Measurements from ENCODE around the gene RAB7B. TPM values are rescaled to one million over a fixed set of nuclear protein-coding genes. Genes with fewer than 3 reads are reported as not detected.

Gene RAB7B
- total and polyA plus RNA-seq, 4 donors = 1.7 to 11.4 (median 5.2) TPM

DNA sequence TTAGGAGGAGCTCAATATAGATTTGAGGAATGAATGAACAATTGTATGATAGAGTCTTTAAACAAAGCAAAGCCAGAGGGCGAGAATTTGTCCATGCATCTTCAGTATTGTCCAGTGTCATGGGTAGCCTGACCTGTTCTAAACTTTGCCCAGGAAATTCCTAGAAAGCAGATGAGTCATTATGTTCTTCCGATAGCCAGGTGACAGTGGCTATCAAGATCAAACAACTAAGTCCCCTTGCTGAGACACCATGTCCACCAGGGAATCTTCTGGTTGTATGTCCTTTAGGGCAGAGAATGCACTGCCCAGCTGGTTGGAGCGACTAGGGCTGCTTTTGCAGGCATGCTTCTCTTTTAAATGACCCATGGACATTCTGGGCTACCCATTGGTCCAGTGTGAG lies 58.1 kb downstream of the RAB7B start:
- no peaks in the 10 kb centered on the region for H3K9me3 ChIP-seq (ENCODE audit: control insufficient read depth, low read length)
- no peak overlapping the region for H3K4me3 ChIP-seq (ENCODE audit: low read length in 2 of 2)
- H3K27me3 ChIP-seq (ENCODE audit: control insufficient read depth in 1 of 2, insufficient read depth in 2 of 2, low read length in 1 of 2) = no peaks in the 10 kb centered on the region
- intact Hi-C loops (cut with DNase I) = no loop called here
- WGBS, 2 donors = 96% methylated on average over 3 of the region's 3 CpGs
- no peaks in the 10 kb centered on the region for H3K4me1 ChIP-seq (ENCODE audit: control insufficient read depth in 1 of 2, insufficient read depth in 2 of 2, low read length in 2 of 2)
- DNase-seq (no peak), ATAC-seq (ENCODE audit: low FRiP score) (no peak)
- no peak overlapping the region for H3K27ac ChIP-seq (ENCODE audit: low read depth in 1 of 2, low read length in 2 of 2)
- H3K36me3 ChIP-seq (ENCODE audit: control insufficient read depth in 1 of 2, insufficient read depth in 2 of 2, low read length in 1 of 2) = no peaks in the 10 kb centered on the region

DNA sequence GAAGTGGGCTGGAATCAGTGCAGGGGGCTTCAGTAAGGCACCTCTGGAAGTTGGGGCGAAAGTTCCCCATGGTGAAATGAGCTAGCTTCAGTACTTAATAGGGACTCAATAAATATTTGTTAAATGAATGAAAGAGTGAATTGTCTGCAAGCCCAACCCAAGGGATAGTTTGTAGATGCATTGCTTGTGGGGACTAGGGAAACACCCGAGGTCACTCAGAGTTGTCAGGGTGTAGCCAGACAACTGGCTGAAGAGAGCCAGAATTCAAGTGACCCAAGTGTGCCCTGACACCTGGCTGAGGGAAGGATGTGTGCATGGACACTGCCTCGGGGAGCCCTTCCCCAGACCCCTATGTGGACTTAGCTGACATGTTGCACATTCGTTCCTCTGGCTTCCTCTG lies 58.7 kb downstream of the RAB7B start:
- no peaks in the 10 kb centered on the region for H3K36me3 ChIP-seq (ENCODE audit: control insufficient read depth in 1 of 2, insufficient read depth in 2 of 2, low read length in 1 of 2)

DNA sequence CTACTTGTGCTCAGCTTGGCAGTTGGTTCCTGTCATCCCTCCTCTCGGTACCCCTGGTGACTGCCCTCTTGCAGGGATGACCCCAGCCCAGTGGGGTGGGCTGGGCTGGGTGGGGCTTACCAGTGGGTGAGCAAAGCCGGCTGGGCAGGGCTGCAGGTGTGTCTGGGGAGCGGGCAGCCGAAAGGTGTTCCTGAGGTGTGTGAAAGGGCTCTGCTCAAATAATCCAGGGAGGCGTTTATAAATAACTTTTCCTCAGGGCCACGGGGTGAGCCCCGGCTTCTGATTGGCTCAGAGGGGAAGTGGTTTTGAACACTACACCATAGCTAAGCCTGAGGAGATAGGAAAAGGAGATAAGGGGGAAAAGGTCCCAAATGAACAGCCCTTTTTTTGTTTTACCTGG lies 60.0 kb downstream of the RAB7B start, which contains the start of gene SLC26A9:
Gene SLC26A9, minus strand, starts transcription at position 212 of the 400 bp plus-strand sequence. CDS start 7,636 bp downstream, outside the sequence.
- no peaks in the 10 kb centered on the region for H3K9me3 ChIP-seq (ENCODE audit: control insufficient read depth, low read length)
- H3K4me1 ChIP-seq (ENCODE audit: control insufficient read depth in 1 of 2, insufficient read depth in 2 of 2, low read length in 2 of 2) = no peaks in the 10 kb centered on the region
- no peak for ATAC-seq (ENCODE audit: low FRiP score)
- intact Hi-C loops (cut with DNase I) = no loop called here
- no peaks in the 10 kb centered on the region for H3K36me3 ChIP-seq (ENCODE audit: control insufficient read depth in 1 of 2, insufficient read depth in 2 of 2, low read length in 1 of 2)
- no peak within 1 kb of the TSS for H3K27ac ChIP-seq (ENCODE audit: low read depth in 1 of 2, low read length in 2 of 2)
- WGBS, 2 donors = 74 to 84% methylated on average over 7 of the region's 7 CpGs
- H3K4me3 ChIP-seq (ENCODE audit: low read length in 2 of 2) = no peak within 1 kb of the TSS
- H3K27me3 ChIP-seq (ENCODE audit: control insufficient read depth in 1 of 2, insufficient read depth in 2 of 2, low read length in 1 of 2) = no peaks in the 10 kb centered on the region
- DNase-seq = no peak

More for the DNA sequence above, 58.7 kb downstream of the RAB7B start:
- Histone ChIP-seq H3K27ac (ENCODE audit: low read depth in 1 of 2, low read length in 2 of 2) (no peak overlapping the region), H3K27me3 (ENCODE audit: control insufficient read depth in 1 of 2, insufficient read depth in 2 of 2, low read length in 1 of 2) (no peaks in the 10 kb centered on the region), H3K4me1 (ENCODE audit: control insufficient read depth in 1 of 2, insufficient read depth in 2 of 2, low read length in 2 of 2) (no peaks in the 10 kb centered on the region), H3K9me3 (ENCODE audit: control insufficient read depth, low read length) (no peaks in the 10 kb centered on the region), H3K4me3 (ENCODE audit: low read length in 2 of 2) (no peak overlapping the region)
- no peak for ATAC-seq (ENCODE audit: low FRiP score)
- WGBS, 2 donors = 87 to 89% methylated on average over 4 of the region's 4 CpGs
- no peak for DNase-seq
- intact Hi-C loops (cut with DNase I) = no loop called here

DNA sequence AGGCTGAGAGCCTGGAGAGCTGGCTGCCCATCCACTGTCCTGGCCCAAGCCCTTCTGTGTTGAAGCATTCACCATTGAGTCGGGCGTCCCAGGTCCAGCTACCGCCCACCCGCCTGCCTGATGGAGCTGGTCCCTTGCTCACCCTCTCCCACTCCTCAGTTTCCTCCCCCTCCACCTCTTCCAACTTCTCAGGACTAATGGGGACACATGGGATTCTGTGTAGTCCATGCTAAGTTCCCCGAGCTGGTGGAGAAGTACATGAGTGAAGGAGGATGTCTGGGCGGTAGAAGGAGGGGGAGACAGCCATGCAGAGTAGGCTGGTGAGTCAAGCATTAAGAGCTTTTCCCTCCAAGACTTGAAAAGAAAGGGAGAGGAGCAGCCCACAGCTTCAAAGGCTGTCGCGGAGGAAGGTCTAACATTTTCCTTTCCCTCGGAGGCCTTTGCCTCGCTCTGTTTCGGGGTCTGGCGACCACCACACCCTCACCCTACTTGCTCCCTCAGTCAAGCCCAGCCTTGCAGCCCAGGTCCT lies 60.5 kb downstream of the RAB7B start:
- H3K36me3 ChIP-seq (ENCODE audit: control insufficient read depth in 1 of 2, insufficient read depth in 2 of 2, low read length in 1 of 2) = no peaks in the 10 kb centered on the region
- DNase-seq (no peak), ATAC-seq (ENCODE audit: low FRiP score) (no peak)
- intact Hi-C loops (cut with DNase I) = no loop called here
- H3K4me1 ChIP-seq (ENCODE audit: control insufficient read depth in 1 of 2, insufficient read depth in 2 of 2, low read length in 2 of 2) = no peaks in the 10 kb centered on the region
- H3K27me3 ChIP-seq (ENCODE audit: control insufficient read depth in 1 of 2, insufficient read depth in 2 of 2, low read length in 1 of 2) = no peaks in the 10 kb centered on the region
- no peaks in the 10 kb centered on the region for H3K9me3 ChIP-seq (ENCODE audit: control insufficient read depth, low read length)
- H3K27ac ChIP-seq (ENCODE audit: low read depth in 1 of 2, low read length in 2 of 2) = no peak overlapping the region
- no peak overlapping the region for H3K4me3 ChIP-seq (ENCODE audit: low read length in 2 of 2)
- 90 to 93% methylated on average over 12 of the region's 12 CpGs for WGBS, 2 donors

DNA sequence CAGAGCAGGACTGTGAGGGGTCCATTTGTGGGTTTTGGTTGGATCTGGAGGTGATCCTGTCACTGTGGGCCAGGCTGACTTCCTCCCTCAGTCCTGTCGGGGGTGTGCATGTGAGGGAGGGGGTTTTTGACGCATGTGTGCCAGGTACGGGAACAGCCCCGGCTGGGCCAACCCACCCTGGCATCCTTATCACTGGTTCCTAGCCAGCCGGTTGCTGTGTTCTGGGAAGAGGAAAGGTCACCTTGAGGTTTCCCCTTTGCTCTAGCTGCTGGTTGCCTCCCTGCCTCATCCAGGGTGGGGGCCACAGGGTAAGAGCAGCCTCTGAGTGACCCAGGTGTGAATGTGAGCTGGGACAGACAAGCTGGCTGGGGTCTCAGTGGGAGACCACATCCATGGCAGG lies 62.5 kb downstream of the RAB7B start:
- Histone ChIP-seq H3K4me1 (ENCODE audit: control insufficient read depth in 1 of 2, insufficient read depth in 2 of 2, low read length in 2 of 2) (no peaks in the 10 kb centered on the region), H3K4me3 (ENCODE audit: low read length in 2 of 2) (no peak overlapping the region), H3K9me3 (ENCODE audit: control insufficient read depth, low read length) (no peaks in the 10 kb centered on the region), H3K27me3 (ENCODE audit: control insufficient read depth in 1 of 2, insufficient read depth in 2 of 2, low read length in 1 of 2) (no peaks in the 10 kb centered on the region), H3K27ac (ENCODE audit: low read depth in 1 of 2, low read length in 2 of 2) (no peak overlapping the region), H3K36me3 (ENCODE audit: control insufficient read depth in 1 of 2, insufficient read depth in 2 of 2, low read length in 1 of 2) (no peaks in the 10 kb centered on the region)
- no peak for ATAC-seq (ENCODE audit: low FRiP score)
- DNase-seq = no peak
- intact Hi-C loops (cut with DNase I) = no loop called here
- 87 to 95% methylated on average over 5 of the region's 5 CpGs for WGBS, 2 donors

DNA sequence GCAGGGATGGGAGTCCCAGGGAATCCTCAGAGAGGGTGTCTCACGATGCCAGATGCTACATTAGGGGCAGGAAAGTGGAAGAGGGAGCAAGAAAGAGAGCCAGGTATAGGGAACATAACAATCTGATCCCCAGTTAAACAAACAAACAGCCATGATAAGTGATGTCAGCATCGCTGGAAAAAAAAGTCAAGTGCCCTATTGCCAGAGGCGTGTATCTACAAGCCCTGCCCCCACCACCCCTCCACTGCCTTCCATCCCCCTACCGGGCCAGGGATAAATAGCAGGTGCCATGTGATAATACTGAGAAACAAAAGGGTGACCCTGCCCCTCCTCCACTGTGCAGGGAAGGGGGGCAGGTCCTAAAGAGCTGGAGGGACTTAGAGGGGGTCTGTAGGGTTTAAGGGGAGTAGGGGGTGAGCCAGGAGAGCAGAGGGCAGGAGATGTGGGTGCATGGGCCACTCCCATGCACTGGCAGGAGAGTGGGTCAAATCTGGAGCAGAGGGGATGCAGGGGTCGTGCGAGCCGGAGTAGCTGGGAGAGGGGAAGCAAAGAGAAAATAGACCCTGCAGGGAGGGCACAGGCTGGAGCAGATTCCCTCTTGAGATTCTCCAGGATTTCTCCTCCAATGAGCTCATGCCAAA lies 63.4 kb downstream of the RAB7B start:
- ATAC-seq (ENCODE audit: low FRiP score) = no peak
- H3K27me3 ChIP-seq (ENCODE audit: control insufficient read depth in 1 of 2, insufficient read depth in 2 of 2, low read length in 1 of 2) = no peaks in the 10 kb centered on the region
- intact Hi-C loops (cut with DNase I) = loop anchor here in 1 of 2 donors (5.0 kb wide), 1 partner anchor 37 kb away; no protein-coding TSS in a partner anchor

DNA sequence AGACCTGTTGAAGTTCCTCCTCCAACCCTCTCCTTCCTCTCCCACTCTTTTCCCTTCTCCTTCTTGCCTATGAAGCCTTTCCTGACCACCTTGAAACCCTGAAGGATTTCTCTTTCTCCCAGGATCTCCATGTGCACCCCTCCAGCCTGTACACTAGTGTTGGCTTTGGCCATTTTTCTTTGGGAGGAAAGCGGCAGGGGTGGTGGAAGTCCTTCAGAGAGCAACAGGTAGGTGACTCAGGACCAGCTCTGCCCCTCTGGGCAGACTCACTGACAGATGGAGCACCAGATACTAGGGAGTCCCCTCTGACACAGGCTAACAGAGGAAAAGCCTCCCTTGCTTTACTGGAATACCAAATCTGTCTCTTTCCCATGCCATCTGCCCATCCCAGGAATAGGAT lies 64.5 kb downstream of the RAB7B start:
- ATAC-seq (ENCODE audit: low FRiP score) (no peak), DNase-seq (no peak)
- Histone ChIP-seq H3K36me3 (ENCODE audit: control insufficient read depth in 1 of 2, insufficient read depth in 2 of 2, low read length in 1 of 2) (no peaks in the 10 kb centered on the region), H3K27me3 (ENCODE audit: control insufficient read depth in 1 of 2, insufficient read depth in 2 of 2, low read length in 1 of 2) (no peaks in the 10 kb centered on the region), H3K27ac (ENCODE audit: low read depth in 1 of 2, low read length in 2 of 2) (no peak overlapping the region), H3K9me3 (ENCODE audit: control insufficient read depth, low read length) (no peaks in the 10 kb centered on the region), H3K4me3 (ENCODE audit: low read length in 2 of 2) (no peak overlapping the region), H3K4me1 (ENCODE audit: control insufficient read depth in 1 of 2, insufficient read depth in 2 of 2, low read length in 2 of 2) (no peaks in the 10 kb centered on the region)
- 92 to 97% methylated on average over 1 of the region's 1 CpG for WGBS, 2 donors
- intact Hi-C loops (cut with DNase I) = loop anchor here in 1 of 2 donors (5.0 kb wide), 1 partner anchor 39 kb away; no protein-coding TSS in a partner anchor

More for the DNA sequence above, 63.4 kb downstream of the RAB7B start:
- H3K4me1 ChIP-seq (ENCODE audit: control insufficient read depth in 1 of 2, insufficient read depth in 2 of 2, low read length in 2 of 2) = no peaks in the 10 kb centered on the region
- DNase-seq = no peak
- H3K36me3 ChIP-seq (ENCODE audit: control insufficient read depth in 1 of 2, insufficient read depth in 2 of 2, low read length in 1 of 2) = no peaks in the 10 kb centered on the region
- 81 to 90% methylated on average over 7 of the region's 7 CpGs for WGBS, 2 donors
- no peak overlapping the region for H3K27ac ChIP-seq (ENCODE audit: low read depth in 1 of 2, low read length in 2 of 2)
- no peaks in the 10 kb centered on the region for H3K9me3 ChIP-seq (ENCODE audit: control insufficient read depth, low read length)
- H3K4me3 ChIP-seq (ENCODE audit: low read length in 2 of 2) = no peak overlapping the region

DNA sequence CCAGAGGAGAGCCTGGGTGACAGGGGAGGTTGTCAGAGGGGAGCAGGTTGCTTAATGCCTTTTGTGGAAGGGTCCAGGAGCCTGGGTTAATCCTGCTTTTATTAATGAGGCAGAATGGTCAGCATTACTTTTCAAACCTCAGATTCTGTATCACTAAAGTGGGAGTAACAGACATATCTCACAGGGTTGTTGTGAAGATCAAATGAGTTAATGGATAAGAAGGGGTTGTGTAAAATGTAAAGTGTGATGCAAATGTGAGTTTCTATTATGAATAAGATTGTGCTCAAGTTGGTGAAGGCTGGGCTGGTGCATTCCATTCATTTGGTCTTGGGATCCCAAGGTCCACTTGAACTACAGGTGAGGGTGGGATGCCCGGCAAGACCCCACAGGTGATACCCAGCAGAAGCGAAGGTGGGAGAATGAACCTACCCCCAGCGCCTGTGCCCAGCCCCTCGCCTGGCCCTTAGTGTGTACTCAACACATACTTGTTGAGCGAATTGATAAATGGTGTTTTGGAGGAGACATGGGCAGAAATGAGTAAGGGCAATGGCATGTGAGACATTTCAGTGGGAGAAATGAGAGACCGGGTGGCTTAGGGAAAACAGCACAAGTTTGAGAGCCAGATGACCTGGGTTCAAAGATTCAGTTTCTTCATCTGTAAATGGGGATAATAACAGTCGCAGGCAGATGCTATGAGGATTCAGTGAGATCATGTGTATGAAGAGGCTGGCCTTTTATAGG lies 66.2 kb downstream of the RAB7B start:
- ATAC-seq (ENCODE audit: low FRiP score) (no peak), DNase-seq (no peak)
- Histone ChIP-seq H3K27ac (ENCODE audit: low read depth in 1 of 2, low read length in 2 of 2) (no peak overlapping the region), H3K9me3 (ENCODE audit: control insufficient read depth, low read length) (no peaks in the 10 kb centered on the region), H3K4me3 (ENCODE audit: low read length in 2 of 2) (no peak overlapping the region), H3K4me1 (ENCODE audit: control insufficient read depth in 1 of 2, insufficient read depth in 2 of 2, low read length in 2 of 2) (no peaks in the 10 kb centered on the region), H3K27me3 (ENCODE audit: control insufficient read depth in 1 of 2, insufficient read depth in 2 of 2, low read length in 1 of 2) (no peaks in the 10 kb centered on the region), H3K36me3 (ENCODE audit: control insufficient read depth in 1 of 2, insufficient read depth in 2 of 2, low read length in 1 of 2) (no peaks in the 10 kb centered on the region)
- intact Hi-C loops (cut with DNase I) = loop anchor here in 1 of 2 donors (5.0 kb wide), 1 partner anchor 40 kb away; no protein-coding TSS in a partner anchor
- 30 to 44% methylated on average over 7 of the region's 7 CpGs for WGBS, 2 donors
